WERI-Rb-1 (cell line): ENCODE data around the gene SHISA9.

Experiments
- DNase-seq: peaks from one replicate; pipeline ENCODE4 v3.0.0-alpha.2; 2020
- H3K27ac ChIP-seq: fragments of 250-450 bp; sonication (Bioruptor Pico); 2 replicates; pipeline ENCODE4 v1.5.1; 2020; ENCODE audit warnings: mild to moderate bottlenecking, moderate library complexity
- H3K27me3 ChIP-seq: fragments of 250-450 bp; sonication (Bioruptor Pico); 2 replicates; pipeline ENCODE4 v1.5.1; 2021; ENCODE audit warnings: mild to moderate bottlenecking, low read depth, moderate library complexity; ENCODE audit not compliant: insufficient read depth, severe bottlenecking
- H3K36me3 ChIP-seq: fragments of 250-450 bp; sonication (Bioruptor Pico); 2 replicates; pipeline ENCODE4 v1.5.1; 2020; ENCODE audit warnings: mild to moderate bottlenecking, moderate library complexity
- H3K4me3 ChIP-seq: 2 replicates; pipeline ENCODE4 v1.5.1; 2011; ENCODE audit warnings: low read depth, mild to moderate bottlenecking, control low read depth, low read length
- H3K9me3 ChIP-seq: fragments of 250-450 bp; sonication (Bioruptor Pico); 2 replicates; pipeline ENCODE4 v1.5.1; 2021; ENCODE audit warnings: mild to moderate bottlenecking, moderate library complexity; ENCODE audit not compliant: severe bottlenecking
- TF ChIP-seq, protein P1 (sequence below): IDR thresholded peaks from 2 replicates; pipeline ENCODE4 v1.5.1; 2011; ENCODE audit warnings: low read depth, mild to moderate bottlenecking, control low read depth, inconsistent platforms, low read length

Gene SHISA9

DNA sequence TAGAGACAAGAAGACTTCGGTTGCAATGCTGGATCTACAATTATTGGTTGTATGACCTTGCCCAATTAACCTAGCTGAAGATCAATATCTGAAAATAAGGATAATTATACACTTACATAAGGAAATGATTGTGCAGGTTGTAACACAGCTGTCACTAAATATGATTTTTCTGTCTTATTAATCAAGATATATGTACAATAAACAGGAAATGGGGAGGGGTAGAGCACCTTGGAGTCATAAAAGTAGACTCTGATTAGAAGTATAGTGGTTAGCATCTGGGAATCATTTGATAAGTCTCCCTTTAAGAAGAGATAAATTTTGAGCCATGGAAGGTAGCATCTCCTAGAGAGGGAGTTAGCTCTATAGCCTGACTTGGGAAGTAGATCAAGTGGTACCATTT is 369.2 kb downstream of the SHISA9 start:
- DNase-seq: no peak
- no peaks in the 10 kb centered on the region for H3K27me3 ChIP-seq
- no peak overlapping the region for H3K4me3 ChIP-seq
- H3K9me3 ChIP-seq: no peaks in the 10 kb centered on the region
- no peaks in the 10 kb centered on the region for H3K36me3 ChIP-seq
- TF ChIP-seq, protein P1, sequence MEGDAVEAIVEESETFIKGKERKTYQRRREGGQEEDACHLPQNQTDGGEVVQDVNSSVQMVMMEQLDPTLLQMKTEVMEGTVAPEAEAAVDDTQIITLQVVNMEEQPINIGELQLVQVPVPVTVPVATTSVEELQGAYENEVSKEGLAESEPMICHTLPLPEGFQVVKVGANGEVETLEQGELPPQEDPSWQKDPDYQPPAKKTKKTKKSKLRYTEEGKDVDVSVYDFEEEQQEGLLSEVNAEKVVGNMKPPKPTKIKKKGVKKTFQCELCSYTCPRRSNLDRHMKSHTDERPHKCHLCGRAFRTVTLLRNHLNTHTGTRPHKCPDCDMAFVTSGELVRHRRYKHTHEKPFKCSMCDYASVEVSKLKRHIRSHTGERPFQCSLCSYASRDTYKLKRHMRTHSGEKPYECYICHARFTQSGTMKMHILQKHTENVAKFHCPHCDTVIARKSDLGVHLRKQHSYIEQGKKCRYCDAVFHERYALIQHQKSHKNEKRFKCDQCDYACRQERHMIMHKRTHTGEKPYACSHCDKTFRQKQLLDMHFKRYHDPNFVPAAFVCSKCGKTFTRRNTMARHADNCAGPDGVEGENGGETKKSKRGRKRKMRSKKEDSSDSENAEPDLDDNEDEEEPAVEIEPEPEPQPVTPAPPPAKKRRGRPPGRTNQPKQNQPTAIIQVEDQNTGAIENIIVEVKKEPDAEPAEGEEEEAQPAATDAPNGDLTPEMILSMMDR: no peak
- no peak overlapping the region for H3K27ac ChIP-seq

DNA sequence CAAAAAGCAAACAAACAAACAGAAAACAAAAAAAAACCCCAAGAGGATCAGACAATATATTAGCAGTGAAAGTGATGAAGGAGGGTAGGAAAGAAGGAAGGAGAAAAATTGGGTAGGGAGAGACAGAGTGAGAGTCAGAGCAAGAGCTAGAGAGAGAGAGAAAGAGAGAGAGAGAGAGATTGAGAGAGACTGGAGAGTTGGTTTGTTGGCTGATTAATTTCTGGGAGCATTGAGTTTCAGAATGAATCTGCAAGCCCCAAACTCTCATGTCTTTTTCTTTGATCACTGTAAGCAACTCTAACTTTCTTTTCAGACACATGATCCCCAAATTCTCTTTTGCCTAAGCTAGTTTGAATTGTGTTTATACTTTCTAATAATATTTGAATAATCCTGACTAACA is 388.1 kb downstream of the SHISA9 start:
- no peaks in the 10 kb centered on the region for H3K9me3 ChIP-seq
- no peak overlapping the region for H3K27ac ChIP-seq
- no peaks in the 10 kb centered on the region for H3K36me3 ChIP-seq
- no peak for DNase-seq
- no peak overlapping the region for H3K4me3 ChIP-seq
- TF ChIP-seq, protein P1: no peak
- no peaks in the 10 kb centered on the region for H3K27me3 ChIP-seq
